Transverse colon (tissue), 4 donors: ENCODE measurements around the gene CNTN5. TPM values are rescaled to one million over a fixed set of nuclear protein-coding genes. Genes with fewer than 3 reads are reported as not detected.

Experiments used
- DNase-seq: peaks from one replicate; pipeline ENCODE4 v3.0.0-alpha.2; 2019
- H3K27ac ChIP-seq, 4 donors: fragments of 200-600 bp; sonication (generic); 2 replicates each; pipeline ENCODE4 v1.5.1; 2016 to 2018; ENCODE audit warnings: inconsistent platforms in 4 of 4
- H3K27me3 ChIP-seq: fragments of 200-600 bp; sonication (generic); 2 replicates; pipeline ENCODE4 v1.5.1; 2017; ENCODE audit warnings: inconsistent platforms
- H3K36me3 ChIP-seq, 4 donors: fragments of 200-600 bp; sonication (generic); 2 replicates each; pipeline ENCODE4 v1.5.1; 2017 to 2019; ENCODE audit warnings: inconsistent platforms in 4 of 4
- H3K4me1 ChIP-seq, 4 donors: fragments of 200-600 bp; sonication (generic); 2 replicates each; pipeline ENCODE4 v1.5.1; 2017 to 2020; ENCODE audit warnings: inconsistent platforms in 4 of 4
- H3K4me3 ChIP-seq, 4 donors: fragments of 200-600 bp; sonication (generic); 1 replicate in 1 of 4; 2 replicates in 3 of 4; pipeline versions ENCODE4 v1.5.1 to v1.6.1; 2017 to 2019; ENCODE audit warnings: inconsistent platforms in 4 of 4
- H3K9me3 ChIP-seq, 2 donors: fragments of 200-600 bp; sonication (generic); 2 replicates each; pipeline ENCODE4 v1.5.1; 2017 to 2019; ENCODE audit warnings: inconsistent platforms in 2 of 2
- EP300 ChIP-seq: sonication (generic); formaldehyde crosslinking; IDR thresholded peaks from one replicate; pipeline ENCODE4 v1.6.1; 2017; ENCODE audit warnings: antibody characterized with exemption, low read depth
- POLR2A ChIP-seq: fragments of 450-650 bp; IDR thresholded peaks from one replicate; pipeline ENCODE4 v1.6.1; 2016; ENCODE audit warnings: antibody characterized with exemption, mild to moderate bottlenecking, moderate library complexity
- POLR2AphosphoS5 ChIP-seq, 3 donors: sonication (generic); formaldehyde crosslinking; IDR thresholded peaks; one replicate each; pipeline ENCODE4 v1.6.1; 2016; ENCODE audit warnings: antibody characterized with exemption in 3 of 3
- WGBS, 2 donors: methylation state at CpG; one replicate each; pipeline ENCODE4 v1.1.5; 2018; ENCODE audit warnings: low coverage in 1 of 2; 5-methylcytosine and 5-hydroxymethylcytosine counted together
- in situ Hi-C, 4 donors: fragments of 200-750 bp; cut with MboI; loops; one replicate each; pipeline versions ENCODE4 v1.15.0 to v1.15.1; 2017; ENCODE audit warnings: low sequenced_read_pairs in 3 of 4, low pct_ligation_motif_present in 1 of 4, low pct_unique_long_range_greater_than_20kb in 1 of 4
- intact Hi-C: fragments of 100-400 bp; cut with DNase I; formaldehyde crosslinking; loops from one replicate; pipeline ENCODE4 v1.15.1; 2023; ENCODE audit warnings: low total_unique reads
- total RNA-seq, 4 donors: library from RNA; depleted of rRNA; stranded (reverse); fragments of >200 nt; gene quantifications; one replicate each; pipeline ENCODE4 v1.1.0, GENCODE V29; 2016
- TF ChIP-seq, protein P1 (sequence below), 5 experiments: fragments of 200-600 bp in 3 of 5; fragments of 450-650 bp in 2 of 5; sonication (generic) in 3 of 5; IDR thresholded peaks; 1 replicate in 2 of 5; 2 replicates in 3 of 5; pipeline ENCODE4 v1.5.1; 2016 to 2017; ENCODE audit warnings: antibody characterized with exemption in 5 of 5, inconsistent platforms in 3 of 5, mild to moderate bottlenecking in 2 of 5, moderate library complexity in 1 of 5

The CNTN5 gene
- total RNA-seq, 4 donors from 2014 or later = 0.14 TPM; not detected in 3

DNA sequence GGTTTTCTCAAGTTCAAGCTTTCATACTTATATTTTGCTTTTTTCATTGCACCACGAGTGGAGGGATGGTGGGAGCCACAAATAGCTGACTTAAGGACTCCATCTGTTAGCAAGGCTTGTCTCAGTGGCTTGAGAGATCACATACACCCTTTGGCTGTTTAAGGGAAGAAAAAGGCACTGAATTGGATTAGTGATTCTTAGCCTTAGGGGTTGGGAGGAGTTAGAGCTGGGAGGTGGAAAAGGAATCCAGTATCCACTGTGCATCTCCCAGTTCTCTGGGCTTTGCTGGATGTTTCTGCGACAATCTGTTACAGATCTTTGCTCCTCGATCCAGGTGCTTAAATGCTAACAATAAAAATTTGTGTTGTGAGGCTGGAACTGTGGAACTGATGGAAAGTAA, 593.6 kb downstream of the CNTN5 start:
- TF ChIP-seq, protein P1, sequence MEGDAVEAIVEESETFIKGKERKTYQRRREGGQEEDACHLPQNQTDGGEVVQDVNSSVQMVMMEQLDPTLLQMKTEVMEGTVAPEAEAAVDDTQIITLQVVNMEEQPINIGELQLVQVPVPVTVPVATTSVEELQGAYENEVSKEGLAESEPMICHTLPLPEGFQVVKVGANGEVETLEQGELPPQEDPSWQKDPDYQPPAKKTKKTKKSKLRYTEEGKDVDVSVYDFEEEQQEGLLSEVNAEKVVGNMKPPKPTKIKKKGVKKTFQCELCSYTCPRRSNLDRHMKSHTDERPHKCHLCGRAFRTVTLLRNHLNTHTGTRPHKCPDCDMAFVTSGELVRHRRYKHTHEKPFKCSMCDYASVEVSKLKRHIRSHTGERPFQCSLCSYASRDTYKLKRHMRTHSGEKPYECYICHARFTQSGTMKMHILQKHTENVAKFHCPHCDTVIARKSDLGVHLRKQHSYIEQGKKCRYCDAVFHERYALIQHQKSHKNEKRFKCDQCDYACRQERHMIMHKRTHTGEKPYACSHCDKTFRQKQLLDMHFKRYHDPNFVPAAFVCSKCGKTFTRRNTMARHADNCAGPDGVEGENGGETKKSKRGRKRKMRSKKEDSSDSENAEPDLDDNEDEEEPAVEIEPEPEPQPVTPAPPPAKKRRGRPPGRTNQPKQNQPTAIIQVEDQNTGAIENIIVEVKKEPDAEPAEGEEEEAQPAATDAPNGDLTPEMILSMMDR (IDR thresholded peaks at IDR 0.05) = no peak
- TF ChIP-seq POLR2AphosphoS5 (IDR thresholded peaks at IDR 0.05) (no peak), EP300 (no peak), POLR2A (no peak)
- 30 to 64% methylated on average over 2 to 3 of the region's 3 CpGs for WGBS, 2 donors
- in situ Hi-C loops (no loop called here), intact Hi-C loops (no loop called here)
- no peaks in the 10 kb centered on the region for H3K9me3 ChIP-seq
- no peaks in the 10 kb centered on the region for H3K36me3 ChIP-seq
- DNase-seq = no peak
- no peaks in the 10 kb centered on the region for H3K4me1 ChIP-seq
- H3K27me3 ChIP-seq = no peaks in the 10 kb centered on the region
- no peak overlapping the region for H3K27ac ChIP-seq
- H3K4me3 ChIP-seq = no peak overlapping the region

DNA sequence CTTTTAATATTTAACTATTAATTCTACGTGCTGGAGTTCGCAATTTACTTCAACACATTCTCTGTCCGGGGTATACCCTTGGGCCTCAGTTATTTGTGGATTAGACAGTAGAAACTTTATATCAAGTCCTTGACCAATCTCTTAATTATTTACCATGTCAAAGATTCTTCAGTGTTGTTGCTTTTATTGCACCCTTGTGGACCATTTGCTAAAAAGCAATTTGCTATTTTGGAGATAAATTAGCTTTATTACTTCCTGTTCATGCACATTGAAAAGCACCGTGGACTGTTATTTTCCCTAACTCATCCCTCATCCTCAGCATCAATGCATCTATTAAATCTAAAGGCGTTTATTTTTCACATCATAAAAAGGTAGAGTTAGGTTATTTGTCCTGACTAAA, 609.9 kb downstream of the CNTN5 start:
- TF ChIP-seq POLR2AphosphoS5 (IDR thresholded peaks at IDR 0.05) = no peak
- no peak for TF ChIP-seq EP300
- no peak for TF ChIP-seq POLR2A
- TF ChIP-seq, protein P1 (IDR thresholded peaks at IDR 0.05) = no peak
- DNase-seq = no peak
- no peaks in the 10 kb centered on the region for H3K9me3 ChIP-seq
- H3K27ac ChIP-seq = no peak overlapping the region
- in situ Hi-C loops = no loop called here
- H3K36me3 ChIP-seq = no peaks in the 10 kb centered on the region
- H3K27me3 ChIP-seq = no peaks in the 10 kb centered on the region
- H3K4me1 ChIP-seq = no peaks in the 10 kb centered on the region
- WGBS, 2 donors = 53 to 77% methylated on average over 5 of the region's 5 CpGs
- intact Hi-C loops = no loop called here
- H3K4me3 ChIP-seq = no peak overlapping the region

DNA sequence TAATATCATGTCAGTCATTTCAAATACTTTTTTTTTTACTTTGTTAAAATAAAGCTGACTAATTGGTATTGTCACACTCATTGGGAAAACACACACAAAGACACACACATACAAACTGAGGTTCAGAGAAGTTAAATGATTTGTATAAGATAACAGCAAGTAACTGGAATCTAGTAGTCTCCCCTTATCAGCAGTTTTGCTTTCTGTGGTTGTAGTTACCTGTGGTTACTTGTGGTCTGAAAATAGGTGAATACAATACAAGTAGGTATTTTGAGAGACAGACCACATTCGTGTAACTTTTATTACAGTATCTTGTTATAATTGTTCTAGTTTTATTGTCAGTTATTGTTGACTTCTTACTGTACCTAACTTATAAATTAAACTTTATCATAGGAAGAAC, 610.9 kb downstream of the CNTN5 start:
- no peak overlapping the region for H3K27ac ChIP-seq
- no peaks in the 10 kb centered on the region for H3K9me3 ChIP-seq
- intact Hi-C loops = no loop called here
- H3K36me3 ChIP-seq = no peaks in the 10 kb centered on the region
- in situ Hi-C loops = no loop called here
- 48 to 53% methylated on average over 1 of the region's 1 CpG for WGBS, 2 donors
- DNase-seq = no peak
- TF ChIP-seq, protein P1 (IDR thresholded peaks at IDR 0.05) = no peak
- no peak for TF ChIP-seq POLR2AphosphoS5 (IDR thresholded peaks at IDR 0.05)
- TF ChIP-seq EP300 = no peak
- H3K4me3 ChIP-seq = no peak overlapping the region
- H3K27me3 ChIP-seq = no peaks in the 10 kb centered on the region
- no peaks in the 10 kb centered on the region for H3K4me1 ChIP-seq

DNA sequence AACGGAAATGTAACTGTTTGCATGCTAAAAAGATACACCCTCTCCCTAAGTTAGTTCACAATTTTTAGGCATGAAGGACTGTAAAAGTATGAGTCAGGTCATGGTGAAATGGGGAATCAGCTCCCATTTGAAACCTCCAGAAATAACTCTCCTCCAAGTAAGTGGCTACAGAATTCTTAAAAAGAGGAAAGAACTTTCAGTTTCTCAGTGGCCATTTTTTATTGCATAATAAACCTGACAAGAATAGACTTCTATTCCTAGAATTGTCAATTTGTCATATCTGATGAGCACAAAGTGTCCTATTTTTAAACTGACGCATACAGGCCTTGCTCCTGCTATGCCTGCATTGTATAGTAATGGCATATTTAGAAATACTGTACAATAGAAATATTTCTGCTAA, 612.2 kb downstream of the CNTN5 start:
- intact Hi-C loops = no loop called here
- 68 to 77% methylated on average over 2 of the region's 2 CpGs for WGBS, 2 donors

More for the DNA sequence above, 612.2 kb downstream of the CNTN5 start:
- no peaks in the 10 kb centered on the region for H3K9me3 ChIP-seq
- H3K27me3 ChIP-seq = no peaks in the 10 kb centered on the region
- no peaks in the 10 kb centered on the region for H3K36me3 ChIP-seq
- H3K4me3 ChIP-seq = no peak overlapping the region
- in situ Hi-C loops = no loop called here
- no peak overlapping the region for H3K27ac ChIP-seq
- DNase-seq = no peak
- TF ChIP-seq, protein P1 (IDR thresholded peaks at IDR 0.05) = no peak
- TF ChIP-seq POLR2A = no peak
- no peak for TF ChIP-seq EP300
- TF ChIP-seq POLR2AphosphoS5 (IDR thresholded peaks at IDR 0.05) = no peak
- H3K4me1 ChIP-seq = no peaks in the 10 kb centered on the region
